Lower lobe of right lung (tissue), 2 donors: ENCODE results near the gene ME2. TPM values are rescaled to one million over a fixed set of nuclear protein-coding genes. Genes with fewer than 3 reads are reported as not detected.

Source experiments
- ATAC-seq, 2 donors: fragments of 200-7000 bp; cut with Tn5 transposase; one replicate each; pipeline ENCODE4 v1.9.1; 2020 to 2022; ENCODE audit warnings: mild to moderate bottlenecking in 2 of 2, moderate library complexity in 2 of 2
- DNase-seq: peaks from one replicate; pipeline ENCODE4 v3.0.0-alpha.2; 2020
- H3K27ac ChIP-seq: fragments of 200-600 bp; one replicate; pipeline ENCODE4 v1.8.0; 2022
- H3K27me3 ChIP-seq: fragments of 200-600 bp; one replicate; pipeline ENCODE4 v1.8.0; 2022; ENCODE audit warnings: low read depth
- H3K36me3 ChIP-seq: fragments of 200-600 bp; one replicate; pipeline ENCODE4 v1.8.0; 2022; ENCODE audit warnings: mild to moderate bottlenecking
- H3K4me1 ChIP-seq: fragments of 200-600 bp; one replicate; pipeline ENCODE4 v1.8.0; 2022
- H3K4me3 ChIP-seq: fragments of 200-600 bp; one replicate; pipeline ENCODE4 v1.8.0; 2022; ENCODE audit warnings: mild to moderate bottlenecking
- H3K9me3 ChIP-seq: fragments of 200-600 bp; one replicate; pipeline ENCODE4 v1.8.0; 2022
- intact Hi-C: fragments of 100-400 bp; cut with DNase I; formaldehyde crosslinking; loops from one replicate; pipeline ENCODE4 v1.11.0; 2022
- total RNA-seq: library from RNA; stranded (reverse); fragmentation: NEBNext Ultra II Directional; extraction: Animal tissue kit (Norgen Biotek cat#: 25700); gene quantifications from one replicate; pipeline ENCODE4 v1.2.1, GENCODE V29; 2021
- TF ChIP-seq, protein P1 (sequence below): fragments of 200-600 bp; IDR thresholded peaks from one replicate; pipeline ENCODE4 v1.8.0; 2022; ENCODE audit warnings: antibody characterized with exemption, mild to moderate bottlenecking
- donor health status: DM: no; HTN: yes; CAD: no; lungs with severe emphysema.

Gene ME2
- total RNA-seq, 1 donor from 2014 or later, result 42.4 TPM

DNA sequence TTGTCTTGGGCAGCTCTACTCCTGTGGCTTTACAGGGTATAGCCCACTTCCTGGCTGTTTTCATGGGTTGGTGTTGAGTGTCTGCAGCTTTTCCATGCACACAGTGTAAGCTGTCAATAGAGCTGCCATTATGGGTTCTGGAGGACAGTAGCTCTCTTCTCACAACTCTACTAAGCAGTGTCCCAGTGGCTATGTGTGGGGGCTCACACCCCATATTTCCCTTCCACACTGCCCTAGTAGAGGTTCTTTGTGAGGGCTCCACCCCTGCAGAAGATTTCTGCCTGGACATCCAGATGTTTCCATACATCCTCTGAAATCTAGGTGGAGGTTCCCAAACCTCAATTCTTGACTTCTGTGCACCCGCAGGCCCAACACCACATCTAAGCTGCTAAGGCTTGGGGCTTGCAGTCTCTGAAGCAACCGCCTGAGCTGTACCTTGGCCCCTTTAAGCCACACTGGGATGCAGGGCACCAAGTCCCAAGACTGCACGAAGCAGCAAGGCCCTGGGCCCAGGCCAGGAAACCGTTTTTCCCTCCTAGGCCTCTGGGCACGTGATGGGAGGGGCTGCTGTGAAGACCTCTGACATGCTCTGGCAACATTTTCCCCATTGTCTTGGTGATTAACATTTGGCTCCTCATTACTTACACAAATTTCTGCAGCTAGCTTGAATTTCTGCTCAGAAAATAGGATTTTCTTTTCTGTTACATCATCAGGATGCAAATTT is 98.3 kb downstream of the ME2 start:
- no peak for DNase-seq
- TF ChIP-seq, protein P1, sequence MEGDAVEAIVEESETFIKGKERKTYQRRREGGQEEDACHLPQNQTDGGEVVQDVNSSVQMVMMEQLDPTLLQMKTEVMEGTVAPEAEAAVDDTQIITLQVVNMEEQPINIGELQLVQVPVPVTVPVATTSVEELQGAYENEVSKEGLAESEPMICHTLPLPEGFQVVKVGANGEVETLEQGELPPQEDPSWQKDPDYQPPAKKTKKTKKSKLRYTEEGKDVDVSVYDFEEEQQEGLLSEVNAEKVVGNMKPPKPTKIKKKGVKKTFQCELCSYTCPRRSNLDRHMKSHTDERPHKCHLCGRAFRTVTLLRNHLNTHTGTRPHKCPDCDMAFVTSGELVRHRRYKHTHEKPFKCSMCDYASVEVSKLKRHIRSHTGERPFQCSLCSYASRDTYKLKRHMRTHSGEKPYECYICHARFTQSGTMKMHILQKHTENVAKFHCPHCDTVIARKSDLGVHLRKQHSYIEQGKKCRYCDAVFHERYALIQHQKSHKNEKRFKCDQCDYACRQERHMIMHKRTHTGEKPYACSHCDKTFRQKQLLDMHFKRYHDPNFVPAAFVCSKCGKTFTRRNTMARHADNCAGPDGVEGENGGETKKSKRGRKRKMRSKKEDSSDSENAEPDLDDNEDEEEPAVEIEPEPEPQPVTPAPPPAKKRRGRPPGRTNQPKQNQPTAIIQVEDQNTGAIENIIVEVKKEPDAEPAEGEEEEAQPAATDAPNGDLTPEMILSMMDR, result no peak
- peaks cover 8% of the 10 kb centered on the region for H3K4me1 ChIP-seq
- no peaks in the 10 kb centered on the region for H3K9me3 ChIP-seq
- H3K4me3 ChIP-seq, result no peak overlapping the region
- no peak overlapping the region for H3K27ac ChIP-seq
- peaks cover 47% of the 10 kb centered on the region for H3K36me3 ChIP-seq
- no peaks in the 10 kb centered on the region for H3K27me3 ChIP-seq
- no peak for ATAC-seq
- intact Hi-C loops, result no loop called here

DNA sequence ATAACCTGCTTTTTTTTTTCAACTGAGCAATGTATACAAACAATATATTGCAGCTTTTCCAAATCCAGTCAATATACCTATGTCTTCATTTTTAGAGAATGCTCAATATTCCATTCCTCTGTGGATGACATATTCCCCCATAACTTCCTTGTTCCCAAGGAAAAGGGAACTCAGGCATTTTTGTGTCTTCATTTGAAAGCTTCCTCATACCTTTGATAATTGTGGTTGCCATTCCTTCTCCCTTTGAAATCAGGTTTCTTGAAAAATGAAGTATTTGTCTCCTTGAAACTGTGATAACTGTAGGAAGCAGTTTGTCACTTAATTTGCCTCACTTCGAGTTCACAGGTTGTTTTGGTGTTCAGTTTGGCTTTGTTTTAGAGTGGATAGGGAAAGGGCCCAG is 102.5 kb downstream of the ME2 start:
- peaks cover 8% of the 10 kb centered on the region for H3K4me1 ChIP-seq
- ATAC-seq (no peak), DNase-seq (no peak)
- no peaks in the 10 kb centered on the region for H3K9me3 ChIP-seq
- intact Hi-C loops, result no loop called here
- no peaks in the 10 kb centered on the region for H3K27me3 ChIP-seq
- TF ChIP-seq, protein P1, result no peak
- H3K36me3 ChIP-seq, result peaks cover 51% of the 10 kb centered on the region
- H3K4me3 ChIP-seq, result no peak overlapping the region
- H3K27ac ChIP-seq, result no peak overlapping the region

- intact Hi-C loops, result no loop called here
- Histone ChIP-seq H3K4me3 (no peak overlapping the region), H3K27ac (no peak overlapping the region), H3K9me3 (no peaks in the 10 kb centered on the region), H3K27me3 (no peaks in the 10 kb centered on the region), H3K36me3 (peaks cover 47% of the 10 kb centered on the region), H3K4me1 (peaks cover 8% of the 10 kb centered on the region)
- no peak for ATAC-seq
- TF ChIP-seq, protein P1, result no peak
- no peak for DNase-seq
Measured at GRCh38 chr18:50982086-50982801, 103.3 kb downstream of the ME2 start.

DNA sequence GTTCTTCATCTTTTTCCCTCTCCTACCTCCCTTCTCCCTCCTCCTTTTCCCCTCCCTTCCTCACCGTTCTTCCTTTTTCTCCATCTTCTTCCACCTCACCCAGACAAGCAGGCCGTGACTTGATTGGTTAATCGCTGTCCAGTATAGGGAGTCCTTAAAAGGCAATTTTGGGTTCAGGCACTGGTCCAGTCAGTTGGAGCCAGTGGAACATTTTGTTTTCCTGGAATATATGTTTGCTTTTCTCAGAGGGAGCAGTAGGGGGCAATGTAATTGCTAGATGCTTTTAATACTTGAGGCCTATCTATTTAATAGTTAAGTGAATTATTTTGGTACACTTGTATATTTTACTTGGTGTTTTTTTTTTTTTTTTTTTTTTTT is 103.9 kb downstream of the ME2 start:
- Histone ChIP-seq H3K9me3 (no peaks in the 10 kb centered on the region), H3K4me1 (peaks cover 8% of the 10 kb centered on the region), H3K27ac (no peak overlapping the region), H3K27me3 (no peaks in the 10 kb centered on the region), H3K36me3 (peaks cover 44% of the 10 kb centered on the region), H3K4me3 (no peak overlapping the region)
- intact Hi-C loops, result no loop called here
- ATAC-seq, result no peak
- TF ChIP-seq, protein P1, result no peak
- no peak for DNase-seq

DNA sequence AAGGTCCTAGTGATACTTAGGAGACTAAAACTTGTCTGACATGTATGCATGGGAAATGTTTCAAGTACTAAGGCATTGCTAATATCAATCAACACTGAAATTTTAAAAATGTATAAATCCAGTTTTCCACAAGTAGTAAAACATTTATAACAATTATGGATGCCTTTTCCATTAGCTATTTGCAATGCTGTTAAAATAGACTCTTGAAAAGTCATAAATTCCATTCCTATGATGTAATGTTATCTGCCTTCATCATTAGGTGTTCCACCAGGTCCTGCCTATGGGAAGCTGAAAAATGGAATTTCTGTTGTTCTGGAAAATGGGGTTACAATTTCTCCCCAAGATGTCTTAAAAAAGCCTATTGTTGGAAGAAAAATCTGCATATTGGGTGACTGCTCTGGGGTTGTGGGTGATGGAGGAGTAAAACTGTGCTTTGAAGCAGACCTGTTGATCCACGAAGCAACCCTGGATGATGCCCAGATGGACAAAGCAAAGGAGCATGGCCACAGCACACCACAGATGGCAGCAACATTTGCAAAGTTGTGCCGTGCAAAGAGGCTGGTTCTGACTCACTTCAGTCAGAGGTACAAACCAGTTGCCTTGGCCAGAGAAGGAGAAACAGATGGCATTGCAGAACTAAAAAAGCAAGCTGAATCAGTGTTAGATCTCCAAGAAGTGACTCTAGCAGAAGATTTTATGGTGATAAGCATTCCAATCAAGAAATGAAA is 107.6 kb downstream of the ME2 start:
- TF ChIP-seq, protein P1, result no peak
- DNase-seq (no peak), ATAC-seq (no peak)
- Histone ChIP-seq H3K27ac (no peak overlapping the region), H3K36me3 (peaks cover 33% of the 10 kb centered on the region), H3K9me3 (no peaks in the 10 kb centered on the region), H3K4me1 (peaks cover 2% of the 10 kb centered on the region), H3K27me3 (no peaks in the 10 kb centered on the region), H3K4me3 (no peak overlapping the region)
- intact Hi-C loops, result no loop called here
